Measurements from ENCODE around the gene NLGN1.

Gene NLGN1

DNA sequence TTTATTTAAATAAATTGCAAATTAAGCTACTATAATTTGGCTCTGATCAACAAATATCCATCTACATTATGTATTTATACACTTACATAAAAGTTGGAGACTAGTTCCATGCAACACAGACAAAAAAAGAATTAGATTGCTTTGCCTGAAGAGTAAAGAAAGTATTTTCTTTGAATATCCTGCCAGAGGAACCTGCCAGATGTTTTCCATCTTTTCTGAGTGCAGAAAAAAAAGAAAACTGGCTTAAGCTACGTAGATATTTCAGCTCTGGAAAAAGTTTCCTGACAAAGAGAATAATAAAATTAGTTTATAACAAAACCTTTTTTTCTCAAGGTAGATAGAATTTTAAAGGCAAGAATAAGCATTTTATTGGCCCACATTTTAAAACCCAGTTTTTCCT is 854.1 kb downstream of the NLGN1 start:
- H3K4me3 ChIP-seq (ENCODE audit: low read depth, low read length): no peak overlapping the region
- no peak for TF ChIP-seq CTCF (IDR thresholded peaks at IDR 0.05; ENCODE audit: borderline replicate concordance, insufficient read depth, low read depth, low read length)

DNA sequence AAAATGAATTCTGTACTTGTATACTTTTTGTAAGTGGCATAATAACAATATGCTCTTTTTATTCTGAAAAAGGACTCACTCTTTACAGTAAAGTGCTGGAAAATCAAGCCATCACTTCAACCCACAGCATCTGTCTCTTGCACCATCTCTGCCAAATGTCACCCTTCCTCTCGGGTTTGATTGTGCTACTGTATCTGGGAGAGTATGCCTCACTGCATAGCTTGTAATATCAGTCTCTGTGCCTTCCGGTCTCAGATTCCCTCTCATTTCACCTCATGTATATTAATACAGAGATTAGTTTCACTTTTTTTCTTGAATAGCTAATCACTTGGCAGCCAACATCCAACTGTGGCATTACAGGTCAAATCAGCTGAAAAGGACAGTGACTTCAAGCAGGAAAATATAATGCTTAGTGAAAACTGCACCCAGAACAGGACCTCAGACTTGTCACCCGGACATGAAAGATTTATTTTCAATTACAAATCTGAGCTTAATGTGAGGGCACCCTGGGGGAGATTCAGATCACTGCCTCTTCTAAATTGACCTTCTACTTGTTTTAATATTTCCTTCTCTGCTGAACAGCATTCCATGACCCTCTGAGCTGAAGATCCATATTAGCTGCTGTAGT is 855.8 kb downstream of the NLGN1 start:
- H3K4me3 ChIP-seq (ENCODE audit: low read depth, low read length): no peak overlapping the region
- TF ChIP-seq CTCF (IDR thresholded peaks at IDR 0.05; ENCODE audit: borderline replicate concordance, insufficient read depth, low read depth, low read length): no peak

- H3K4me3 ChIP-seq (ENCODE audit: low read depth, low read length): no peak overlapping the region
- no peak for TF ChIP-seq CTCF (IDR thresholded peaks at IDR 0.05; ENCODE audit: borderline replicate concordance, insufficient read depth, low read depth, low read length)
Observed at GRCh38 chr3:174253940-174254339, 856.4 kb downstream of the NLGN1 start.

DNA sequence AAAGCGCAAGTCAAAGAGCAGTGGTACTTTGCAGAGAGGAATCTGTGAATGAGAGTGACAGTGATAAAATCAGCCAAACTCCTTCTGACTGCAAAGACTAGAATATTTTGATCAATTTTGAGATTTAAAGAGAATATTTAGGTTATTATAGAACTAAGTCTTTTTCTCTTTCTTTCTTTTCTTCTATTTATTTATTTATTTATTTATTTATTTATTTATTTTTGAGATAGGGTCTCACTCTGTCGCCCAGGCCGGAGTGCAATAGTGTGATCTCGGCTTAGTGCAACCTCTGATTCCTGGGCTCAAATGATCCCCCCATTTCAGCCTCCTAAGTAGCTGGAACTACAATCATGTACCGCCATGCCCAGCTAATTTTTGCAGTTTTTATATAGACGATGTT is 857.9 kb downstream of the NLGN1 start:
- H3K4me3 ChIP-seq (ENCODE audit: low read depth, low read length): no peak overlapping the region
- TF ChIP-seq CTCF (IDR thresholded peaks at IDR 0.05; ENCODE audit: borderline replicate concordance, insufficient read depth, low read depth, low read length): no peak

DNA sequence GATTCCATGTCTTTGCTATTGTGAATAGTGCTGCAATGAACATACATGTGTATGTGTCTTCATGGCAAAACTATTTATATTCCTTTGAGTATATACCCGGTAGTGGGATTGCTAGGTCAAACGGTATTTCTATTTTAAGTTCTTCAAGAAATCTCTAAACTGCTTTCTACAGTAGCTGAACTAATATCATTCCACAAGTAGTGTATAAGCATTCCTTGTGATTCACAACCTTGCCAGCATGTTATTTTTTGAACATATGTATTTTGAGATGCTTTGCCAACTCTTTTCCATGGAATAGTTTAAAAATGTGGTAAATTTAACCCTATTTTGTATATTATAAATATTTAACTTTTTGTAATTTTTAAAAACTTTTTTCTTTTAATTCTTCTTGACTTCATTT is 868.9 kb downstream of the NLGN1 start:
- TF ChIP-seq CTCF (IDR thresholded peaks at IDR 0.05; ENCODE audit: borderline replicate concordance, insufficient read depth, low read depth, low read length): no peak
- H3K4me3 ChIP-seq (ENCODE audit: low read depth, low read length): no peak overlapping the region

GRCh38 chr3:174268061-174268460 is 870.5 kb downstream of the NLGN1 start:
- H3K4me3 ChIP-seq (ENCODE audit: low read depth, low read length): no peak overlapping the region
- no peak for TF ChIP-seq CTCF (IDR thresholded peaks at IDR 0.05; ENCODE audit: borderline replicate concordance, insufficient read depth, low read depth, low read length)

GRCh38 chr3:174268586-174268985 is 871.0 kb downstream of the NLGN1 start:
- TF ChIP-seq CTCF (IDR thresholded peaks at IDR 0.05; ENCODE audit: borderline replicate concordance, insufficient read depth, low read depth, low read length): no peak
- no peak overlapping the region for H3K4me3 ChIP-seq (ENCODE audit: low read depth, low read length)

Measured in GM12875 (cell line).